ENCODE results near the gene HADHA. TPM values are rescaled to one million over a fixed set of nuclear protein-coding genes. Genes with fewer than 3 reads are reported as not detected.

The HADHA gene
- total RNA-seq, 4 donors from 2014 or later = 92.8 to 233 (median 142) TPM

DNA sequence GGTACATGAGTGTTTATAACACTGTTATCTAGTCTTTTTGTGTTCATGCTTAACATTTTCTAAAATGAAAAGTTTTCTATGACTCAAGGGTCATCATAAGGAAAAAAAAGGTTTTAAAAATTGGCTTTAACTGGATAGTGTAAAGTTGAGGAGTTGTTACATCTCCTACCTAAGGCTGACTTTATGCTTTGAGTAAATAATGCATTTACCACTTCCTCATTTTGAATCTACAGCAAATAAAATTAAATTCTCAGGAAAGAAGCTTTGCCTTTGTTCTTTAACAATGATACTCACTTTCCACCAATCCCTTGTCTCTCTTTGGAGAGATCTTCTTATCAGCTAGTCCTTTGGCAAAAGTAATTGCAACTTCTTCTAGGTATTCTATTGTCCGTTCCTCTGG, 29.7 kb downstream of the HADHA start:
- TF ChIP-seq POLR2A (IDR thresholded peaks at IDR 0.05) (no peak), EP300 (IDR thresholded peaks at IDR 0.05; ENCODE audit: low read depth) (no peak), CTCF (IDR thresholded peaks at IDR 0.05) (no peak), POLR2AphosphoS5 (IDR thresholded peaks at IDR 0.05) (no peak)

DNA sequence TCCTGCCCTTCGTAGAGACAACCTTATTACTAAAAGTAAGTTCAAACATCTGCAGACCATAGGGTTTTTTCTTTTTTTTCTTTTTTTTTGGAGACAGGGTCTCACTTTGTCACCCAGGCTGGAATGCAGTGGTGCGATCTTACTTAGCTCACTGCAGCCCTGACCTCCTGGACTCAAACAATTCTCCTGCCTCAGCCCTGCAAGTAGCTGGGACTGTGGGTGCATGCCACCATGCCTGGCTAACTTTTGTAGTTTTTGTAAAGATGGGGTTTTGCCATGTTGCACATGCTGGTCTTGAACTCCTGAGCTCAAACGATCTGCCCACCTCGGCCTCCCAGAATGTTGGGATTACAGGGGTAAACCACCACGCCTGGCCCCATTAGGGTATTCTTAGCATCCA, 32.4 kb downstream of the HADHA start:
- 92 to 95% methylated on average over 4 to 5 of the region's 5 CpGs for WGBS, 2 donors (ENCODE audit: low coverage in 1 of 2)
- H3K27me3 ChIP-seq = no peaks in the 10 kb centered on the region
- DNase-seq = no peak
- no peak for TF ChIP-seq POLR2A (IDR thresholded peaks at IDR 0.05)
- no peak for TF ChIP-seq EP300 (IDR thresholded peaks at IDR 0.05; ENCODE audit: low read depth)
- TF ChIP-seq CTCF (IDR thresholded peaks at IDR 0.05) = no peak
- in situ Hi-C loops (cut with MboI; ENCODE audit: low pct_ligation_motif_present in 1 of 4, low pct_unique_long_range_greater_than_20kb in 1 of 4, low sequenced_read_pairs in 3 of 4) (no loop called here), intact Hi-C loops (cut with DNase I; ENCODE audit: low total_unique reads) (no loop called here)
- peaks cover 0 to 5% (median 0%) of the 10 kb centered on the region in 4 donors for H3K4me1 ChIP-seq
- no peaks in the 10 kb centered on the region for H3K9me3 ChIP-seq
- peaks cover 0 to 74% (median 37%) of the 10 kb centered on the region in 4 donors for H3K36me3 ChIP-seq
- no peak overlapping the region for H3K27ac ChIP-seq
- no peak overlapping the region for H3K4me3 ChIP-seq

More for the DNA sequence above, 29.7 kb downstream of the HADHA start:
- peaks cover 0 to 5% (median 0%) of the 10 kb centered on the region in 4 donors for H3K4me1 ChIP-seq
- H3K27ac ChIP-seq = no peak overlapping the region
- in situ Hi-C loops (cut with MboI; ENCODE audit: low pct_ligation_motif_present in 1 of 4, low pct_unique_long_range_greater_than_20kb in 1 of 4, low sequenced_read_pairs in 3 of 4) = no loop called here
- 33 to 54% methylated on average over 1 of the region's 1 CpG for WGBS, 2 donors (ENCODE audit: low coverage in 1 of 2)
- no peak for DNase-seq
- no peaks in the 10 kb centered on the region for H3K27me3 ChIP-seq
- intact Hi-C loops (cut with DNase I; ENCODE audit: low total_unique reads) = no loop called here
- no peaks in the 10 kb centered on the region for H3K9me3 ChIP-seq
- H3K36me3 ChIP-seq = peaks cover 0 to 63% (median 30%) of the 10 kb centered on the region in 4 donors
- H3K4me3 ChIP-seq = no peak overlapping the region

GRCh38 chr2:26203906-26204305, 40.5 kb downstream of the HADHA start:
- H3K4me3 ChIP-seq = no peak overlapping the region
- peaks cover 0 to 77% (median 32%) of the 10 kb centered on the region in 4 donors for H3K36me3 ChIP-seq
- no peaks in the 10 kb centered on the region for H3K27me3 ChIP-seq
- TF ChIP-seq POLR2A (IDR thresholded peaks at IDR 0.05) = no peak
- no peak for TF ChIP-seq CTCF (IDR thresholded peaks at IDR 0.05)
- no peak for TF ChIP-seq POLR2AphosphoS5 (IDR thresholded peaks at IDR 0.05)
- TF ChIP-seq EP300 (IDR thresholded peaks at IDR 0.05; ENCODE audit: low read depth) = no peak
- H3K4me1 ChIP-seq = no peaks in the 10 kb centered on the region
- in situ Hi-C loops (cut with MboI; ENCODE audit: low pct_ligation_motif_present in 1 of 4, low pct_unique_long_range_greater_than_20kb in 1 of 4, low sequenced_read_pairs in 3 of 4) (no loop called here), intact Hi-C loops (cut with DNase I; ENCODE audit: low total_unique reads) (no loop called here)
- H3K9me3 ChIP-seq = no peaks in the 10 kb centered on the region
- H3K27ac ChIP-seq = no peak overlapping the region
- 90 to 97% methylated on average over 6 to 7 of the region's 7 CpGs for WGBS, 2 donors (ENCODE audit: low coverage in 1 of 2)
- DNase-seq = no peak

DNA sequence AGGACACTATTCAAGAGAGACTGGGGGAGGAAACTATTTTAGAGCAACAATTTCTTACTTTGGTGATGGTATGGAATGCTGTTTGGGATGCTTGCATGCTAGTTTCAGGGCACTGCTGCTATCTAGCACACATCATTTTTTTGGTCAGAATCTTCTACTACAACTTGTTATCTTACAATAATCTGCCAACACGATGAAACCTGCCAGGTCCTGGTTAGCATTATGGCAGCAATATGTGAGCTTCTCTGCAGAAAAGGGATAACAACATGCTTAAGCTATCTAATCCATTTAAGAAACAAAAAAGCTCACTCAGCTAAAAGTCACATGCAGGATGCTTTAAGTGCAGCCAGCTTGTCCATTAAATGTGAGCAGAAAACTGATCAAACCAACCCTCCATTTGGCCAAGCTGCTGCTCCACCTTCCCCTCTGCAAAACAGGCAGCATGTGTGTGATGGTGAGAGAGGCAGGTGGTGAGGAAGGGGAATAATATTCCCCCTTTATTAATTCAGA, 41.4 kb downstream of the HADHA start:
- Histone ChIP-seq H3K27me3 (no peaks in the 10 kb centered on the region), H3K27ac (no peak overlapping the region), H3K4me3 (no peak overlapping the region), H3K4me1 (no peaks in the 10 kb centered on the region), H3K36me3 (peaks cover 0 to 70% (median 31%) of the 10 kb centered on the region in 4 donors), H3K9me3 (no peaks in the 10 kb centered on the region)
- in situ Hi-C loops (cut with MboI; ENCODE audit: low pct_ligation_motif_present in 1 of 4, low pct_unique_long_range_greater_than_20kb in 1 of 4, low sequenced_read_pairs in 3 of 4) = no loop called here
- intact Hi-C loops (cut with DNase I; ENCODE audit: low total_unique reads) = no loop called here
- DNase-seq = no peak
- WGBS, 2 donors (ENCODE audit: low coverage in 1 of 2) = 77 to 85% methylated on average over 1 of the region's 1 CpG
- TF ChIP-seq EP300 (IDR thresholded peaks at IDR 0.05; ENCODE audit: low read depth) = no peak
- TF ChIP-seq CTCF (IDR thresholded peaks at IDR 0.05) = no peak
- no peak for TF ChIP-seq POLR2A (IDR thresholded peaks at IDR 0.05)
- TF ChIP-seq POLR2AphosphoS5 (IDR thresholded peaks at IDR 0.05) = no peak

All from transverse colon (tissue), 4 donors.